GM18502 (cell line): ENCODE measurements around the gene LIMCH1.

Source experiments
- ATAC-seq: cut with Tn5 transposase; IDR thresholded peaks from one replicate; pipeline ENCODE4 v1.9.1; 2021; ENCODE audit warnings: mild to moderate bottlenecking; ENCODE audit not compliant: unreplicated experiment, poor library complexity

Gene LIMCH1

GRCh38 chr4:41561244-41561643, 23.3 kb downstream of the LIMCH1 start:
- ATAC-seq: no peak

GRCh38 chr4:41567186-41567585, 29.2 kb downstream of the LIMCH1 start:
- no peak for ATAC-seq

GRCh38 chr4:41568363-41568762, 30.4 kb downstream of the LIMCH1 start:
- ATAC-seq: no peak

GRCh38 chr4:41569961-41570360, 32.0 kb downstream of the LIMCH1 start:
- ATAC-seq: no peak

GRCh38 chr4:41571422-41571821, 33.5 kb downstream of the LIMCH1 start:
- no peak for ATAC-seq

GRCh38 chr4:41572516-41572915, 34.6 kb downstream of the LIMCH1 start:
- no peak for ATAC-seq

GRCh38 chr4:41572956-41573355, 35.0 kb downstream of the LIMCH1 start:
- ATAC-seq: no peak

- ATAC-seq: no peak
Measured at GRCh38 chr4:41573502-41574001, 35.6 kb downstream of the LIMCH1 start.

- no peak for ATAC-seq
Measured at GRCh38 chr4:41575207-41575606, 37.2 kb downstream of the LIMCH1 start.

GRCh38 chr4:41575665-41576064, 37.7 kb downstream of the LIMCH1 start:
- ATAC-seq: no peak

GRCh38 chr4:41579043-41579442, 41.1 kb downstream of the LIMCH1 start:
- no peak for ATAC-seq

GRCh38 chr4:41579526-41579925, 41.6 kb downstream of the LIMCH1 start:
- no peak for ATAC-seq

GRCh38 chr4:41580007-41580406, 42.0 kb downstream of the LIMCH1 start:
- no peak for ATAC-seq

- no peak for ATAC-seq
Measured at GRCh38 chr4:41586675-41587225, 48.8 kb downstream of the LIMCH1 start.

- ATAC-seq: no peak
Measured at GRCh38 chr4:41587286-41587685, 49.3 kb downstream of the LIMCH1 start.

- no peak for ATAC-seq
Measured at GRCh38 chr4:41590591-41590990, 52.6 kb downstream of the LIMCH1 start.

- no peak for ATAC-seq
Measured at GRCh38 chr4:41594432-41594831, 56.5 kb downstream of the LIMCH1 start.

- no peak for ATAC-seq
Measured at GRCh38 chr4:41597494-41597893, 59.5 kb downstream of the LIMCH1 start.

- ATAC-seq: no peak
Measured at GRCh38 chr4:41598580-41598979, 60.6 kb downstream of the LIMCH1 start.

GRCh38 chr4:41599192-41599786, 61.3 kb downstream of the LIMCH1 start:
- ATAC-seq: no peak

GRCh38 chr4:41600243-41600912, 62.4 kb downstream of the LIMCH1 start:
- ATAC-seq: no peak

- ATAC-seq: no peak
Measured at GRCh38 chr4:41601025-41601424, 63.1 kb downstream of the LIMCH1 start.
